ENCODE results near the gene CCDC136.

CCDC136 gene

DNA sequence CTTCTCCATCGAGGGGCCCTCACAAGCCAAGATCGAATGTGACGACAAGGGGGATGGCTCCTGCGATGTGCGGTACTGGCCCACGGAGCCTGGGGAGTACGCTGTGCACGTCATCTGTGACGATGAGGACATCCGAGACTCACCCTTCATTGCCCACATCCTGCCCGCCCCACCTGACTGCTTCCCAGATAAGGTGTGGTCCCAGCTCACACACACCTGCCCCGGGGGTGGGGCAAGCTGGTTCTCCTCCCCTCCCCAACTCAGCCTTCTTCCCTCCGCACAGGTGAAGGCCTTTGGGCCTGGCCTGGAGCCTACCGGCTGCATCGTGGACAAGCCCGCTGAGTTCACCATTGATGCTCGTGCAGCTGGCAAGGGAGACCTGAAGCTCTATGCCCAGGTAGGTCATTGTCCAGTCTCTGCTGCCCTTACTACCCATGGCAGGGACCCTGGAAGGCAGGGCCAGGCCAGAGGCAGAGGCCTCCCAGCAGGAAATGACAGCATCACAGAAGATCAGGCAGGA is 49.5 kb downstream of the CCDC136 start:
- Histone ChIP-seq H3K4me2 (ENCODE audit: low read length) (no peak overlapping the region), H3F3A (ENCODE audit: insufficient read depth, low read length) (no peaks in the 10 kb centered on the region), H2AFZ (ENCODE audit: low read length) (no peak overlapping the region), H3K9me2 (ENCODE audit: low read depth, low read length) (no peaks in the 10 kb centered on the region), H3K79me2 (ENCODE audit: insufficient read depth, low read length) (no peaks in the 10 kb centered on the region), H3K4me3 (ENCODE audit: low read depth, low read length, poor library complexity, severe bottlenecking) (no peak overlapping the region), H3K9me3 (ENCODE audit: low read length) (no peaks in the 10 kb centered on the region), H3K36me3 (ENCODE audit: insufficient read depth, low read length) (no peaks in the 10 kb centered on the region), H4K20me1 (ENCODE audit: insufficient read depth, low read length) (no peaks in the 10 kb centered on the region), H3K27me3 (ENCODE audit: insufficient read depth, low read length) (no peaks in the 10 kb centered on the region; the same call in 1 of the 2 replicates), H3K27ac (ENCODE audit: low read depth, low read length, poor library complexity, severe bottlenecking) (no peak overlapping the region), H3K9ac (ENCODE audit: low read length) (no peak overlapping the region), H3K4me1 (ENCODE audit: insufficient read depth, low read length, severe bottlenecking) (peaks cover 3% of the 10 kb centered on the region)
- no peak for TF ChIP-seq EZH2 (IDR thresholded peaks at IDR 0.05; ENCODE audit: borderline replicate concordance, low read length)
- TF ChIP-seq, protein P1, sequence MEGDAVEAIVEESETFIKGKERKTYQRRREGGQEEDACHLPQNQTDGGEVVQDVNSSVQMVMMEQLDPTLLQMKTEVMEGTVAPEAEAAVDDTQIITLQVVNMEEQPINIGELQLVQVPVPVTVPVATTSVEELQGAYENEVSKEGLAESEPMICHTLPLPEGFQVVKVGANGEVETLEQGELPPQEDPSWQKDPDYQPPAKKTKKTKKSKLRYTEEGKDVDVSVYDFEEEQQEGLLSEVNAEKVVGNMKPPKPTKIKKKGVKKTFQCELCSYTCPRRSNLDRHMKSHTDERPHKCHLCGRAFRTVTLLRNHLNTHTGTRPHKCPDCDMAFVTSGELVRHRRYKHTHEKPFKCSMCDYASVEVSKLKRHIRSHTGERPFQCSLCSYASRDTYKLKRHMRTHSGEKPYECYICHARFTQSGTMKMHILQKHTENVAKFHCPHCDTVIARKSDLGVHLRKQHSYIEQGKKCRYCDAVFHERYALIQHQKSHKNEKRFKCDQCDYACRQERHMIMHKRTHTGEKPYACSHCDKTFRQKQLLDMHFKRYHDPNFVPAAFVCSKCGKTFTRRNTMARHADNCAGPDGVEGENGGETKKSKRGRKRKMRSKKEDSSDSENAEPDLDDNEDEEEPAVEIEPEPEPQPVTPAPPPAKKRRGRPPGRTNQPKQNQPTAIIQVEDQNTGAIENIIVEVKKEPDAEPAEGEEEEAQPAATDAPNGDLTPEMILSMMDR (IDR thresholded peaks at IDR 0.05; ENCODE audit: low read length): no peak

DNA sequence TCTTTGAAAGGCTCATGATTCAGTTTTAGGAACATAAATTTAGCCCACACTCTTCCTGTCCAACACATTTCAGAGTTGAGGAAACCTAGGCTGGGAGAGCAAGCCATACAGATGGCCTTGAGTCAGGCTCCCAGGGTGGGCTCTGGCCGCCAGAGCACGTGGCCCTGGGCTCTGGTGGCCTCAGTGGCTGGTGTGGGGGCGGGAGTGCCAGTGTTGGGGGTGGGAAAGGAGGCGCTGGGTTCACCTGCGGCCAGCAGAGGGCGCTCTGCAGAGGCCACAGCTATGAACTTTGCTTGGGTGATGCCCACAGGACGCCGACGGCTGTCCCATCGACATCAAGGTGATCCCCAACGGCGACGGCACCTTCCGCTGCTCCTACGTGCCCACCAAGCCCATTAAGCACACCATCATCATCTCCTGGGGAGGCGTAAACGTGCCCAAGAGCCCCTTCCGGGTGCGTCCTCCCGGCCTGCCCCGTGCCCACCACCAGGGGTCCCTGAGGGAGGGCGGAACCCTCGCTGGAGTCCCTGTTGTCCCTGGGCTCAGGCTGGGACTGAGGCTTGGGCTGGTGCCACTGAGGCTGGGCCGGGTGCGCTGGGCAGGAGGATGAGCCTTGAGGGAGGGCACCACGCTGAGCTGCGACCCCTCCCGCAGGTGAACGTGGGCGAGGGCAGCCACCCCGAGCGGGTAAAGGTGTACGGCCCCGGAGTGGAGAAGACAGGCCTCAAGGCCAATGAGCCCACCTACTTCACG is 50.3 kb downstream of the CCDC136 start:
- no peak overlapping the region for H3K9ac ChIP-seq (ENCODE audit: low read length)
- no peak overlapping the region for H3K4me2 ChIP-seq (ENCODE audit: low read length)
- H3K79me2 ChIP-seq (ENCODE audit: insufficient read depth, low read length): no peaks in the 10 kb centered on the region
- no peaks in the 10 kb centered on the region for H3F3A ChIP-seq (ENCODE audit: insufficient read depth, low read length)
- H3K4me1 ChIP-seq (ENCODE audit: insufficient read depth, low read length, severe bottlenecking): peaks cover 3% of the 10 kb centered on the region
- H3K27ac ChIP-seq (ENCODE audit: low read depth, low read length, poor library complexity, severe bottlenecking): no peak overlapping the region
- H4K20me1 ChIP-seq (ENCODE audit: insufficient read depth, low read length): no peaks in the 10 kb centered on the region
- H3K36me3 ChIP-seq (ENCODE audit: insufficient read depth, low read length): no peaks in the 10 kb centered on the region
- no peaks in the 10 kb centered on the region; the same call in 1 of the 2 replicates for H3K27me3 ChIP-seq (ENCODE audit: insufficient read depth, low read length)
- no peak for TF ChIP-seq EZH2 (IDR thresholded peaks at IDR 0.05; ENCODE audit: borderline replicate concordance, low read length)
- TF ChIP-seq, protein P1 (IDR thresholded peaks at IDR 0.05; ENCODE audit: low read length): peak; percentile 99
- no peaks in the 10 kb centered on the region for H3K9me3 ChIP-seq (ENCODE audit: low read length)
- H3K4me3 ChIP-seq (ENCODE audit: low read depth, low read length, poor library complexity, severe bottlenecking): no peak overlapping the region
- H2AFZ ChIP-seq (ENCODE audit: low read length): no peak overlapping the region
- H3K9me2 ChIP-seq (ENCODE audit: low read depth, low read length): no peaks in the 10 kb centered on the region

DNA sequence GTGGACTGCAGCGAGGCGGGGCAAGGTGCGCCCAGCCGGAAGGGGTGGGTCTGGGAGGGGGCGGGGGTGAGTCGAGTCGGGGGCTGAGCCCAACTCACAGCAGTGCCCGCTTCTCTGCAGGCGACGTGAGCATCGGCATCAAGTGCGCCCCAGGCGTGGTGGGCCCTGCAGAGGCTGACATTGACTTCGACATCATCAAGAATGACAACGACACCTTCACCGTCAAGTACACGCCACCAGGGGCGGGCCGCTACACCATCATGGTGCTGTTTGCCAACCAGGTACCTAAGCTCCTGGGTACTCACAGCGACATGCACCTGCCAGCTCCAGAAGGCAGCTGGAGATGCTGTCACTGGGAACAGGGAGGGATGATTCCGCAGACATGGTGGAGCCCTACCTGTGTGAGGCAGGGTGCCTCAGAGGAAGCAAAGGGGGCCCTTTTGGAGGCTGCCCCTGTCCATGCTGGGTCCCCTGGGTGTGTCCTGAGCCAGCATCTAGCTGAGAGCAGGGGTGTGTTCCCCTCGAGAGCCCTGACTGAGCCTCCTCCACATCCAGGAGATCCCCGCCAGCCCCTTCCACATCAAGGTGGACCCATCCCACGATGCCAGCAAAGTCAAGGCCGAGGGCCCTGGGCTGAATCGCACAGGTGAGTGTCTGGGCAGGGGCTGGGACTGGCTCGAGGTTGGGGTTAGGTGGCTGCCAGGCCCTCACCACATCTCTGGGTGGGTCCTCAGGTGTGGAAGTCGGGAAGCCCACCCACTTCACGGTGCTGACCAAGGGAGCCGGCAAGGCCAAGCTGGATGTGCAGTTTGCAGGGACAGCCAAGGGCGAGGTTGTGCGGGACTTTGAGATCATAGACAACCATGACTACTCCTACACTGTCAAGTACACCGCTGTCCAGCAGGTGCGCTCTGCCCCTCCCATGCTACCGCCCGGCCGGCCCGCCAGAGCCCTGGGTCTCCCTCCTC is 51.2 kb downstream of the CCDC136 start:
- Histone ChIP-seq H3K9me2 (ENCODE audit: low read depth, low read length) (no peaks in the 10 kb centered on the region), H3K27me3 (ENCODE audit: insufficient read depth, low read length) (no peaks in the 10 kb centered on the region; the same call in 1 of the 2 replicates), H3K4me2 (ENCODE audit: low read length) (no peak overlapping the region), H2AFZ (ENCODE audit: low read length) (no peak overlapping the region), H3F3A (ENCODE audit: insufficient read depth, low read length) (no peaks in the 10 kb centered on the region), H4K20me1 (ENCODE audit: insufficient read depth, low read length) (no peaks in the 10 kb centered on the region), H3K9ac (ENCODE audit: low read length) (no peak overlapping the region), H3K4me3 (ENCODE audit: low read depth, low read length, poor library complexity, severe bottlenecking) (no peak overlapping the region), H3K4me1 (ENCODE audit: insufficient read depth, low read length, severe bottlenecking) (peaks cover 3% of the 10 kb centered on the region), H3K27ac (ENCODE audit: low read depth, low read length, poor library complexity, severe bottlenecking) (no peak overlapping the region), H3K36me3 (ENCODE audit: insufficient read depth, low read length) (no peaks in the 10 kb centered on the region), H3K79me2 (ENCODE audit: insufficient read depth, low read length) (no peaks in the 10 kb centered on the region), H3K9me3 (ENCODE audit: low read length) (no peaks in the 10 kb centered on the region)
- TF ChIP-seq, protein P1 (IDR thresholded peaks at IDR 0.05; ENCODE audit: low read length): no peak
- 0 out of 2 replicates have a peak, but pooled peaks have one; percentile 58 for TF ChIP-seq EZH2 (IDR thresholded peaks at IDR 0.05; ENCODE audit: borderline replicate concordance, low read length)

Measured in OCI-LY1 (cell line).